Measurements from ENCODE around the gene SEMA4D.

DNA sequence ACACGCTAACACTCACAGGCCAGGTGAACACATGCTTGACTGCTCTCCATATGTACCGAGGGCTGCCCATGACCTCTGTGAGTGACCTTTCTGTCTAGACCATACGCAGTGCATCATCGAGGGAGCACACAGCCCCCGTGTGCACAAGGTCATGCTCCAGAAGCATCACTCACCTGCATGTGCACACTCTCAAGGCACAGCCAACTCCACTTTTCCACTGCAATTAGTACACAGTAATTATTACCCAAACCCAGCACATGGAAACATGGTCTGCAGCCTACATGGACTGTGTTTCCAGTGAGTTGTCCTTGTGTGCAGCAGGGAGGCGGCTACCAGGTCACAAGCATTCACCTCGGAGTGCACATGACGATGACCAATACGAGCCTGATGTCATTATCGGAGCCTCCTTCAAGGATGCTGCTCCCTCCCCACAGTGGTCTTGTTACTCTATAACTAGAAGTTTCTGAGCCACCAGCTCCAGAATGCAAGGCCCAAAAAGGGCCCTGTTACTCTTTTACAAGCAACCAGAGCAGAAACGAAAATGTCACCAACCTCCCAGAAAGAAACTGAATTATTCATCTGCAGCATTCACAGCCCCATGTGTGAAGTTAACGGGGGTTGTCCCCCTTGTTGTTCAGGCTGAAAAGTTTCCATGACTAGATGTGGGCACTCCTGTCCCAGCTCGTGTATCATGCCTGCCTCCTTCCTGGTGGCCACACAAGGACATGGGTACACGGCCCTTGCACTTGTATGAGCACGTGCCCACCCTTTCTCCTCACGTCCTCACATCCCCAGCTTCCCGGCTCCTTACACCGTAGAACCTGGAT, 31.2 kb downstream of the SEMA4D start:
- TF ChIP-seq, protein P1, sequence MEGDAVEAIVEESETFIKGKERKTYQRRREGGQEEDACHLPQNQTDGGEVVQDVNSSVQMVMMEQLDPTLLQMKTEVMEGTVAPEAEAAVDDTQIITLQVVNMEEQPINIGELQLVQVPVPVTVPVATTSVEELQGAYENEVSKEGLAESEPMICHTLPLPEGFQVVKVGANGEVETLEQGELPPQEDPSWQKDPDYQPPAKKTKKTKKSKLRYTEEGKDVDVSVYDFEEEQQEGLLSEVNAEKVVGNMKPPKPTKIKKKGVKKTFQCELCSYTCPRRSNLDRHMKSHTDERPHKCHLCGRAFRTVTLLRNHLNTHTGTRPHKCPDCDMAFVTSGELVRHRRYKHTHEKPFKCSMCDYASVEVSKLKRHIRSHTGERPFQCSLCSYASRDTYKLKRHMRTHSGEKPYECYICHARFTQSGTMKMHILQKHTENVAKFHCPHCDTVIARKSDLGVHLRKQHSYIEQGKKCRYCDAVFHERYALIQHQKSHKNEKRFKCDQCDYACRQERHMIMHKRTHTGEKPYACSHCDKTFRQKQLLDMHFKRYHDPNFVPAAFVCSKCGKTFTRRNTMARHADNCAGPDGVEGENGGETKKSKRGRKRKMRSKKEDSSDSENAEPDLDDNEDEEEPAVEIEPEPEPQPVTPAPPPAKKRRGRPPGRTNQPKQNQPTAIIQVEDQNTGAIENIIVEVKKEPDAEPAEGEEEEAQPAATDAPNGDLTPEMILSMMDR (IDR thresholded peaks at IDR 0.05), result no peak
- no peak for TF ChIP-seq POLR2A (IDR thresholded peaks at IDR 0.05)

All from adrenal gland (tissue), 5 donors.